ENCODE data around the gene ATP9B.

DNA sequence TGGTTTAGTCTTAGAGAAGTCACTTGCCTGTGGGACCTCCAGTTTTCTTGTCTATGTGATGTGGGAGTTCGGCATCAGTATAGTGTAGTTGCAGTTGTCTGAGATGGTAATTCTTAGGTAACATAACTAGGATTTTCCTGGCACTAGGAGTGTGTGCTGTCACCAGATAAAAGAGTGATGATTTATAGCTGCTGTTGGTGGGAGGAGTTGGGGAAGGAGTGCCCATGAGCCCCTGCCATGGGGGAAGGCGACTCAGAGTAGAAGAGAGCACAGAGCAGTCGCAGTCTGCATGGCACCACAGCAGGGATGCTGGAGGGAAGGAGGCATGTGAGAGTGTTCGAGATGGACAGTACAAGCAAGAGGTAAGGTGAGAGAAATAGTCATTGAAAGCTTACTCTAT, 38.7 kb downstream of the ATP9B start:
- TF ChIP-seq ZNF274 (IDR thresholded peaks at IDR 0.05; ENCODE audit: low read depth, low read length) (no peak), YY1 (IDR thresholded peaks at IDR 0.05; ENCODE audit: insufficient read depth, insufficient read length) (no peak), SUZ12 (IDR thresholded peaks at IDR 0.05; ENCODE audit: extremely low read depth, insufficient read depth, insufficient read length) (no peak)
